Pericardium fibroblast (primary cell): ENCODE data around the gene NGB. TPM values are rescaled to one million over a fixed set of nuclear protein-coding genes. Genes with fewer than 3 reads are reported as not detected.

Source experiments
- total RNA-seq: library from RNA; depleted of rRNA; stranded (reverse); fragments of >200 nt; gene quantifications from 2 replicates; pipeline ENCODE4 v1.2.3, GENCODE V29; 2015

NGB gene, protein sequence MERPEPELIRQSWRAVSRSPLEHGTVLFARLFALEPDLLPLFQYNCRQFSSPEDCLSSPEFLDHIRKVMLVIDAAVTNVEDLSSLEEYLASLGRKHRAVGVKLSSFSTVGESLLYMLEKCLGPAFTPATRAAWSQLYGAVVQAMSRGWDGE
- total RNA-seq = not detected in 2 replicates

DNA sequence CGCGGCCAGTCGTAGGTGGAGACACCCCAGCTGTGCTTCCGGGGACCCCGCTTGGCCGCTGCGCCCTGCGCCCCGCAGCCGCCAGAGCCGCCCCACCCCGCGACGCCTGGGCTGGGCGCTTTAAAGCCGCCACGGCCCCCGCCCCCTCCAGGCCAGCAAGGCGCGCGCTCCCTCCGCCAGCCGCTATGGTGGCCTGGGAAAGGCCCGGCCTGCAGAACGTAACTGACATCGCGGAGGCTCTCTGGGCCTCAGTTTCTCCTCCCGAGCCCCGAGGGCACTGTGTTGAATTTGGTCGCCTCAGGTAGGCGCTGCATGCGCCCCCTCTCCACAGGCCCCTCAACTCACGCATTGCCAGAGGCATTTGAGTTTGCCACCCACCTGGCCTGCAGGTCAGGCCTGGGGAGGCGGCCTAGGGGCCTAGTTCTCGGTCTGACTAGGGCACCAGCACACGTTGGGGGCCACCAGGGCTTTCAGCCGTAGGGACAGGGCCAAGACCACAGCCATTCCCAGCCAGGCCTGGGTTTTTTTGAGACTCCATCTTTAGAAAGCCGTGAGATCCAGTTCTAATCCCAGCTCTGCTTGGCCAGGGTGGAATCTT, at the start of gene NGB:
Gene NGB, minus strand, starts transcription at position 94 of the 598 bp plus-strand sequence. CDS start 269 bp downstream, outside the sequence.

DNA sequence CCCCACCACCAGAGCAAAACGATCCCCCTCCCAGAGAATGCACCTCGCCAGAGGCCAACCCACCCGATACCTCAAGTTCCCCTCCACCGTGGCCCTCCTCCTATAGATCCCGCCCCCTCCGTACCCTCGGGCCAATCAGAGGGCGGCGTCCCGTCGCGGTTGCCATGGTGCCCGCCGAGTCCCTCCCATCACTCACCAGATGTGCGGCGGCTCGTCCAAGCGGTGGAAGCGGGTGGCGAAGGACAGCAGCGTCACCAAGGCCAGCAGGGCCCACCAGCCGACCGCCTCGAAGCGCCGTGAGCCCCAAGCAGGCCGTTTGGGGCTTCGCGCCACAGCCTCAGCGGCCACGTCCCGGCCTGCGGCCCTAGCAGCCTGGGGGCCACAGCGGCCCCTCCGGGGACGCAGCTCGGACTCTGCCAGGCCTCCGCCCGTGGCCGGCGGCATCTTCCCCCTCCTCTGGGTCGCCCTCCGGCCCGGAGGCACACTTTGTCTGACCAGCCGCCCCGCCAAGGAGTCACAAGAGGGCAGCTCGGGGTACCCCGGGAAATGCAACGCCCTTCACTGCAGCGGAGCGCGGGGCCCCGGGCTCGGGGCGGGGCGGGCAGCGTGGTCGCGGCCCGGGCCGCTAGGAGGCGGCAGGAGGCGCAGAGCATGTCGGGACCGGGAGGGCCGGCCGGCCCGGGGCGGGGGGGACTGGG, 49.4 kb upstream of the NGB start, which contains the start of gene POMT2:
Gene POMT2, minus strand, starts transcription at position 646 of the 698 bp plus-strand sequence. Its CDS starts 202 bp downstream, at position 444.

Other genes starting within 250 kb of the NGB start
- gene IRF2BPL, start 242.5 kb downstream of the NGB start, total RNA-seq = 58.2 and 61.3 TPM in 2 replicates
- 5.6 and 6.5 TPM in 2 replicates for gene CIPC, start 172.9 kb downstream of the NGB start, total RNA-seq
- not detected in 2 replicates for gene ZDHHC22, start 129.4 kb downstream of the NGB start, total RNA-seq
- gene TMEM63C, start 89.4 kb downstream of the NGB start, total RNA-seq = 3.4 TPM in 1 of 2 replicates, not detected in the other
- 14.7 and 15.5 TPM in 2 replicates for gene POMT2, start 49.7 kb upstream of the NGB start, total RNA-seq
- 31.2 and 39.1 TPM in 2 replicates for gene GSTZ1, start 49.8 kb upstream of the NGB start, total RNA-seq
- 5.3 and 6.3 TPM in 2 replicates for gene TMED8, start 105.9 kb upstream of the NGB start, total RNA-seq
- 0.34 and 1.3 TPM in 2 replicates for gene SAMD15, start 106.2 kb upstream of the NGB start, total RNA-seq
- not detected in 2 replicates for gene NOXRED1, start 152.3 kb upstream of the NGB start, total RNA-seq
- gene VIPAS39, start 186.4 kb upstream of the NGB start, total RNA-seq = 16.3 and 25.3 TPM in 2 replicates
- gene AHSA1, start 186.9 kb upstream of the NGB start, total RNA-seq = 70.8 and 92.1 TPM in 2 replicates
- 0.12 TPM in 1 of 2 replicates, not detected in the other for gene ISM2, start 227.6 kb upstream of the NGB start, total RNA-seq